Measurements from ENCODE around the gene TSPAN4. TPM values are rescaled to one million over a fixed set of nuclear protein-coding genes. Genes with fewer than 3 reads are reported as not detected.

Gene TSPAN4
- total and polyA plus RNA-seq, 10 of the 15 experiments (the other 5 are each of a cell fraction or from before 2014, with no cell fraction given) = 0.37 to 14.0 (median 8.5) TPM; not detected in 1

- Histone ChIP-seq H3K36me3 (ENCODE audit: control insufficient read depth in 2 of 2, insufficient read depth in 2 of 2, low read length in 1 of 2) (peaks cover 0 to 6% of the 10 kb centered on the region in 2 experiments; a peak in 2 of 4 replicates), H3K9ac (ENCODE audit: control insufficient read depth, insufficient read depth, low read length) (no peak overlapping the region), H2AFZ (ENCODE audit: control insufficient read depth, low read depth, low read length) (no peak overlapping the region), H3K9me3 (replicated peaks; ENCODE audit: control insufficient read depth, insufficient read depth, low read length) (no peaks in the 10 kb centered on the region), H3K27ac (ENCODE audit: control insufficient read depth, insufficient read depth) (no peak overlapping the region), H3K27me3 (replicated peaks in 1 of 2; ENCODE audit: control insufficient read depth in 2 of 2, insufficient read depth in 2 of 2, low read length in 1 of 2) (no peaks in the 10 kb centered on the region), H3K79me2 (ENCODE audit: control insufficient read depth, insufficient read depth, low read length) (no peaks in the 10 kb centered on the region), H3K4me3 (no peak overlapping the region), H3K4me1 (ENCODE audit: control insufficient read depth, insufficient read depth, low read length) (no peaks in the 10 kb centered on the region), H4K20me1 (ENCODE audit: control insufficient read depth, insufficient read depth) (no peaks in the 10 kb centered on the region), H3K4me2 (ENCODE audit: control insufficient read depth, insufficient read depth) (no peak overlapping the region)
- WGBS (ENCODE audit: insufficient coverage, insufficient replicate concordance, low lambda C conversion rate, missing lambda C conversion rate) = 82% methylated on average over 14 of the region's 14 CpGs
- SMC1A ChIA-PET (ENCODE audit: uncharacterized antibody, unreplicated experiment) = no interaction called here
- no peak for ATAC-seq
- in situ Hi-C loops (cut with MboI) = no loop called here
- CTCF ChIA-PET = no interaction called here
- no peak for FAIRE-seq
- POLR2A ChIA-PET = no interaction called here
- DNase-seq (ENCODE audit: low read depth, low spot score) = no peak
- RAD21 ChIA-PET (ENCODE audit: unreplicated experiment) = no interaction called here
- TF ChIP-seq RAD21 (IDR thresholded peaks at IDR 0.05; ENCODE audit: insufficient read depth, low read depth, low read length) = no peak
- no peak for TF ChIP-seq CEBPB (IDR thresholded peaks at IDR 0.05; ENCODE audit: borderline replicate concordance in 1 of 2, low read depth in 2 of 2, low read length in 2 of 2)
- no peak for TF ChIP-seq ZBTB4 (CRISPR knock-in tag; IDR thresholded peaks at IDR 0.05)
- TF ChIP-seq NFYA (IDR thresholded peaks at IDR 0.05; ENCODE audit: borderline replicate concordance, low read depth, low read length) = no peak
- TF ChIP-seq TBL1XR1 (IDR thresholded peaks at IDR 0.05; ENCODE audit: low read depth, low read length) = no peak
- no peak for TF ChIP-seq CHD4 (IDR thresholded peaks at IDR 0.05)
- TF ChIP-seq IRF3 (IDR thresholded peaks at IDR 0.05) = no peak
- TF ChIP-seq BRCA1 (IDR thresholded peaks at IDR 0.05; ENCODE audit: low read depth, low read length) = no peak
- TF ChIP-seq ELK1 (IDR thresholded peaks at IDR 0.05; ENCODE audit: low read depth, low read length) = no peak
- no peak for TF ChIP-seq ZNF384 (IDR thresholded peaks at IDR 0.05; ENCODE audit: borderline replicate concordance, low read depth, low read length)
- no peak for TF ChIP-seq MAX (IDR thresholded peaks at IDR 0.05; ENCODE audit: low read depth, low read length)
- no peak for TF ChIP-seq IRF4 (IDR thresholded peaks at IDR 0.05; ENCODE audit: low read depth, low read length)
- no peak for TF ChIP-seq HCFC1 (IDR thresholded peaks at IDR 0.05; ENCODE audit: low read length)
- TF ChIP-seq RELB (IDR thresholded peaks at IDR 0.05; ENCODE audit: low read depth) = no peak
- no peak for TF ChIP-seq ETV6 (conservative IDR thresholded peaks at IDR 0.05 in 1 of 2, IDR thresholded peaks at IDR 0.05 in 1 of 2; ENCODE audit: borderline replicate concordance in 1 of 2, low read depth in 1 of 2)
- TF ChIP-seq SP1 (IDR thresholded peaks at IDR 0.05; ENCODE audit: low read depth, low read length) = no peak
- no peak for TF ChIP-seq TAF1 (IDR thresholded peaks at IDR 0.05; ENCODE audit: borderline replicate concordance, low read depth, low read length)
- BruUV-seq (replicated peaks) = no TSS peak
- intact Hi-C loops (cut with micrococcal nuclease; ENCODE audit: unreplicated experiment) = no loop called here
Observed at GRCh38 chr11:880447-880846, 37.8 kb downstream of the TSPAN4 start.
